H1 (cell line): ENCODE measurements around the gene DENND10. TPM values are rescaled to one million over a fixed set of nuclear protein-coding genes. Genes with fewer than 3 reads are reported as not detected.
A peak's percentile ranks its signal among the peaks of the same experiment; 100 is the strongest.

Experiments
- CTCF ChIA-PET: fragments of 300-600 bp; sonication (Branson Sonifier 250); formaldehyde crosslinking; loops from one replicate; lab custom pipeline; 2021; ENCODE audit not compliant: partially characterized antibody; lab: Charles Lee
- POLR2A ChIA-PET: fragments of 300-600 bp; sonication (Branson Sonifier 250); formaldehyde crosslinking; loops from one replicate; lab custom pipeline; 2021; ENCODE audit warnings: inconsistent platforms; ENCODE audit not compliant: partially characterized antibody; lab: Charles Lee
- DNase-seq, 2 experiments: peaks; one replicate each; pipeline versions ENCODE4 v3.0.0 to v3.0.0-alpha.2; 2010 to 2022; ENCODE audit warnings: low spot score in 2 of 2, low read depth in 1 of 2, mixed read lengths in 1 of 2
- FAIRE-seq: peaks from 2 replicates; lab custom pipeline; 2011; peaks lifted over from hg19 to GRCh38; lab: Jason Lieb, UNC
- H2AFZ ChIP-seq: 2 replicates; pipeline ENCODE4 v1.8.1; 2012; ENCODE audit warnings: low read length, inconsistent platforms
- H2AK5ac ChIP-seq: 2 replicates; pipeline ENCODE4 v1.6.1; 2013; ENCODE audit warnings: low read depth, low read length
- H2BK120ac ChIP-seq: replicated peaks from 2 replicates; pipeline ENCODE3; 2013; ENCODE audit warnings: low read depth, low read length, inconsistent platforms
- H2BK12ac ChIP-seq: 2 replicates; pipeline ENCODE4 v1.6.1; 2013; ENCODE audit warnings: low read depth, low read length
- H2BK15ac ChIP-seq: 2 replicates; pipeline ENCODE4 v1.6.1; 2013; ENCODE audit warnings: low read length
- H2BK20ac ChIP-seq: 2 replicates; pipeline ENCODE4 v1.6.1; 2013; ENCODE audit warnings: low read length
- H2BK5ac ChIP-seq: 2 replicates; pipeline ENCODE4 v1.6.1; 2013; ENCODE audit warnings: low read depth, low read length
- H3K14ac ChIP-seq: 2 replicates; pipeline ENCODE4 v1.6.1; 2013; ENCODE audit warnings: inconsistent platforms; ENCODE audit not compliant: insufficient read length
- H3K18ac ChIP-seq: 2 replicates; pipeline ENCODE4 v1.6.1; 2013; ENCODE audit warnings: low read length; ENCODE audit errors: extremely low read depth
- H3K23ac ChIP-seq: 2 replicates; pipeline ENCODE4 v1.6.1; 2013; ENCODE audit warnings: inconsistent platforms; ENCODE audit not compliant: insufficient read length
- H3K23me2 ChIP-seq: 2 replicates; pipeline ENCODE4 v1.6.1; 2013; ENCODE audit warnings: low read depth, low read length
- H3K27ac ChIP-seq: 2 replicates; pipeline ENCODE4 v1.6.1; 2011; ENCODE audit warnings: low read depth, low read length, inconsistent platforms
- H3K27me3 ChIP-seq, 4 experiments: replicated peaks in 1 of 4; 1 replicate in 1 of 4; 2 replicates in 3 of 4; pipeline versions ENCODE4 v1.6.1 to v1.8.1; 2011 to 2013; ENCODE audit warnings: low read length in 3 of 4, mild to moderate bottlenecking in 3 of 4, inconsistent platforms in 2 of 4, mixed read lengths in 2 of 4, moderate library complexity in 1 of 4; ENCODE audit not compliant: control insufficient read depth in 3 of 4, insufficient read depth in 3 of 4; ENCODE audit errors: extremely low read depth in 1 of 4
- H3K36me3 ChIP-seq, 4 experiments: 2 replicates each; pipeline versions ENCODE4 v1.6.1 to v1.8.1; 2011 to 2013; ENCODE audit warnings: mild to moderate bottlenecking in 4 of 4, low read length in 3 of 4, moderate library complexity in 2 of 4, control low read depth in 1 of 4, inconsistent platforms in 1 of 4; ENCODE audit not compliant: insufficient read depth in 4 of 4, control insufficient read depth in 2 of 4
- H3K4ac ChIP-seq: replicated peaks from 2 replicates; pipeline ENCODE3; 2013; ENCODE audit warnings: low read length, low read depth, mixed read lengths, inconsistent platforms; ENCODE audit not compliant: insufficient read length
- H3K4me1 ChIP-seq, 4 experiments: replicated peaks in 1 of 4; 1 replicate in 1 of 4; 2 replicates in 3 of 4; pipeline versions ENCODE4 v1.6.1 to v1.8.1; 2011 to 2013; ENCODE audit warnings: low read length in 3 of 4, inconsistent platforms in 2 of 4, mixed read lengths in 1 of 4; ENCODE audit not compliant: insufficient read depth in 4 of 4, control insufficient read depth in 3 of 4
- H3K4me2 ChIP-seq, 2 experiments: 2 replicates each; pipeline versions ENCODE4 v1.6.1 to v1.8.1; 2011 to 2013; ENCODE audit warnings: low read depth in 2 of 2, low read length in 2 of 2, control low read depth in 1 of 2, inconsistent platforms in 1 of 2, mild to moderate bottlenecking in 1 of 2; ENCODE audit not compliant: insufficient read depth in 1 of 2
- H3K4me3 ChIP-seq, 4 experiments: fragments of 200-600, 300-600 bp in 1 of 4; sonication (generic), shearing (Covaris generic), sonication (Bioruptor Twin) in 1 of 4; 2 replicates each; pipeline versions ENCODE4 v1.5.1 to v1.8.1; 2011 to 2016; ENCODE audit warnings: low read length in 4 of 4, low read depth in 3 of 4, control low read depth in 2 of 4, inconsistent platforms in 2 of 4, mild to moderate bottlenecking in 2 of 4, mixed read lengths in 1 of 4, moderate library complexity in 1 of 4; ENCODE audit not compliant: insufficient read depth in 2 of 4; ENCODE audit errors: extremely low read depth in 1 of 4
- H3K56ac ChIP-seq: replicated peaks from 2 replicates; pipeline ENCODE3; 2013; ENCODE audit warnings: low read depth, mild to moderate bottlenecking, mixed read lengths, low read length, inconsistent platforms; ENCODE audit not compliant: insufficient read length
- H3K79me1 ChIP-seq: 2 replicates; pipeline ENCODE4 v1.6.1; 2013; ENCODE audit warnings: low read depth, low read length, control low read depth
- H3K79me2 ChIP-seq, 2 experiments: 2 replicates each; pipeline versions ENCODE4 v1.6.1 to v1.8.1; 2012 to 2013; ENCODE audit warnings: low read length in 2 of 2, mild to moderate bottlenecking in 2 of 2, inconsistent platforms in 1 of 2; ENCODE audit not compliant: insufficient read depth in 2 of 2, control insufficient read depth in 1 of 2
- H3K9ac ChIP-seq, 4 experiments: replicated peaks in 1 of 4; 1 replicate in 1 of 4; 2 replicates in 3 of 4; pipeline versions ENCODE4 v1.6.1 to v1.8.1; 2011 to 2013; ENCODE audit warnings: low read depth in 3 of 4, low read length in 3 of 4, control low read depth in 2 of 4, mild to moderate bottlenecking in 2 of 4, moderate library complexity in 2 of 4, inconsistent platforms in 1 of 4; ENCODE audit errors: extremely low read depth in 1 of 4
- H3K9me3 ChIP-seq, 2 experiments: 2 replicates each; pipeline versions ENCODE4 v1.6.1 to v1.8.1; 2012 to 2013; ENCODE audit warnings: mild to moderate bottlenecking in 2 of 2, moderate library complexity in 2 of 2, control low read depth in 1 of 2, inconsistent platforms in 1 of 2, low read depth in 1 of 2, low read length in 1 of 2, mixed read lengths in 1 of 2; ENCODE audit not compliant: insufficient read depth in 2 of 2
- H4K20me1 ChIP-seq, 2 experiments: replicated peaks in 1 of 2; 2 replicates each; pipeline versions ENCODE3 to v1.8.1; 2011 to 2013; ENCODE audit warnings: inconsistent platforms in 2 of 2, low read length in 2 of 2, mild to moderate bottlenecking in 1 of 2; ENCODE audit not compliant: insufficient read depth in 2 of 2, control insufficient read depth in 1 of 2
- H4K5ac ChIP-seq: 2 replicates; pipeline ENCODE4 v1.6.1; 2013; ENCODE audit warnings: low read length, low read depth, mixed read lengths, inconsistent platforms; ENCODE audit not compliant: insufficient read length
- H4K8ac ChIP-seq: 2 replicates; pipeline ENCODE4 v1.8.0; 2013; ENCODE audit warnings: mild to moderate bottlenecking, moderate library complexity, low read length, inconsistent platforms; ENCODE audit not compliant: insufficient read depth; ENCODE audit errors: extremely low read depth
- H4K91ac ChIP-seq: replicated peaks from 2 replicates; pipeline ENCODE3; 2013; ENCODE audit warnings: low read length, mixed read lengths, inconsistent platforms; ENCODE audit not compliant: insufficient read length
- BCL11A ChIP-seq, 2 experiments: IDR thresholded peaks; one replicate each; pipeline ENCODE4 v1.6.1; 2011; ENCODE audit warnings: low read depth in 2 of 2, low read length in 2 of 2, mild to moderate bottlenecking in 2 of 2
- FOSL1 ChIP-seq: IDR thresholded peaks from 2 replicates; pipeline ENCODE4 v1.6.1; 2011; ENCODE audit warnings: mild to moderate bottlenecking, low read depth, low read length, moderate library complexity; ENCODE audit not compliant: insufficient read depth
- JUN ChIP-seq: IDR thresholded peaks from 2 replicates; pipeline ENCODE4 v1.6.1; 2011; ENCODE audit warnings: low read depth, mild to moderate bottlenecking, improper control_type of control experiment, low read length
- RAD21 ChIP-seq, 2 experiments: IDR thresholded peaks in 1 of 2; conservative IDR thresholded peaks in 1 of 2; 2 replicates each; pipeline ENCODE4 v1.6.1; 2011; ENCODE audit warnings: low read depth in 2 of 2, low read length in 2 of 2, improper control_type of control experiment in 1 of 2, inconsistent platforms in 1 of 2, mild to moderate bottlenecking in 1 of 2, moderate library complexity in 1 of 2
- SP2 ChIP-seq: IDR thresholded peaks from 2 replicates; pipeline ENCODE4 v1.6.1; 2012; ENCODE audit warnings: mild to moderate bottlenecking, low read length, inconsistent platforms
- WGBS, 2 experiments: shearing (Covaris generic) in 1 of 2; methylation state at CpG; one replicate each; pipeline versions ENCODE4 v1.1.6 to v1.1.7; 2013 to 2015; ENCODE audit warnings: low lambda C conversion rate in 2 of 2, mixed read lengths in 2 of 2, inconsistent platforms in 1 of 2, low coverage in 1 of 2, missing lambda C conversion rate in 1 of 2; ENCODE audit not compliant: insufficient replicate concordance in 2 of 2, insufficient coverage in 1 of 2, insufficient read length in 1 of 2; ENCODE audit errors: extremely low coverage in 1 of 2, missing lambda C conversion rate in 1 of 2; 5-methylcytosine and 5-hydroxymethylcytosine counted together
- polyA plus RNA-seq, 7 experiments: library from polyadenylated mRNA; depleted of rRNA in 3 of 7; stranded (reverse) in 5 of 7; unstranded in 2 of 7; fragments of >200 nt in 5 of 7; fragments of 200-250 nt in 2 of 7; gene quantifications; 1 replicate in 5 of 7; 2 replicates in 1 of 7; 4 replicates in 1 of 7; pipeline versions ENCODE4 v1.2.1 to v1.2.3, GENCODE V29; 2011 to 2013; ENCODE audit warnings: missing spikeins in 2 of 7, mixed read lengths in 2 of 7
- total RNA-seq: library from RNA; stranded (reverse); fragmentation: NEBNext Ultra II Directional; extraction: Animal tissue kit (Norgen Biotek cat#: 25700); gene quantifications from 2 replicates; pipeline ENCODE4 v1.2.1, GENCODE V29; 2021
- TF ChIP-seq, protein P1 (sequence below): IDR thresholded peaks from 2 replicates; pipeline ENCODE4 v1.6.1; 2012; ENCODE audit warnings: inconsistent platforms

The DENND10 gene
- total and polyA plus RNA-seq, 2 of the 8 experiments (the other 6 are each of a cell fraction or from before 2014, with no cell fraction given), result 49.3 to 64.4 TPM

DNA sequence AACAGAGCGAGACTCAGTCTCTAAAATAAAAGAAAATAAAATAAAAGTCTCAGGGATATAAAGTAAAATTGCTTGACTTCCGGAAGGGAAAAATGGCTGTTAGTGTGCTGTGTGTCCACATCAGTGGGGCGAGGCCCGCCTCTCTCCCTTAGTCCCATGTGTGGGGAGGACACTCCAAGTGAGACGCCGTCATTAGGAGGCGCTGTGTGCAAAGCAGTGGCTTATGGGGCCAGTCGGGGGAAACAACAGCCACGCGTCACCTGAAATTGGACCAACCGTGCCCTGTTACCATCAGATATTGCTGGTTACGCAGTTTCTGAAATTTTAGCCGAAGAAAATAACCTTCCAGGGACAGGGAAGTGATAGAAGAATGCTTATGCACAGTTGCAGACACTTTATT is 45.8 kb downstream of the DENND10 start:
- Histone ChIP-seq H3K4ac (no peak overlapping the region), H3K4me2 (no peak overlapping the region), H4K20me1 (no peaks in the 10 kb centered on the region), H3K27me3 (no peaks in the 10 kb centered on the region), H3K27ac (no peak overlapping the region), H2AFZ (no peak overlapping the region), H3K9ac (no peak overlapping the region), H2BK20ac (no peak overlapping the region), H3K9me3 (no peaks in the 10 kb centered on the region), H3K18ac (no peak overlapping the region), H4K5ac (no peak overlapping the region), H3K23ac (no peak overlapping the region), H3K23me2 (no peaks in the 10 kb centered on the region), H2BK120ac (no peak overlapping the region), H3K56ac (no peak overlapping the region), H3K79me1 (no peaks in the 10 kb centered on the region), H4K8ac (no peak overlapping the region), H2BK5ac (no peak overlapping the region), H3K4me1 (no peaks in the 10 kb centered on the region), H2AK5ac (no peak overlapping the region), H3K4me3 (no peak overlapping the region), H3K36me3 (peaks cover 0 to 6% (median 1%) of the 10 kb centered on the region in 4 experiments; a peak in 3 of 8 replicates), H4K91ac (no peak overlapping the region), H2BK12ac (no peak overlapping the region), H2BK15ac (no peak overlapping the region), H3K14ac (no peak overlapping the region), H3K79me2 (no peaks in the 10 kb centered on the region)
- 81% methylated on average over 13 of the region's 13 CpGs; no CpG with 5 or more reads in 1 of the 2 experiments for WGBS, 2 experiments
- DNase-seq, result peak in 1 of 2 experiments; percentile 78
- POLR2A ChIA-PET, result interaction anchor here (0.8 kb wide), 2 partner anchors 10 to 11 kb away, joined by 3 to 4 read pairs; no protein-coding TSS in a partner anchor
- CTCF ChIA-PET, result interaction anchor here (0.6 to 1.5 kb wide), 8 partner anchors 11 to 278 kb away, joined by 3 to 7 read pairs (median 4); no protein-coding TSS in a partner anchor
- peak; percentile 13 for FAIRE-seq
- TF ChIP-seq SP2 (no peak), JUN (no peak), RAD21 (IDR thresholded peaks at IDR 0.05 in 1 of 2, conservative IDR thresholded peaks at IDR 0.05 in 1 of 2; ENCODE audit: low read depth in 2 of 2, low read length in 2 of 2) (peak; percentile 75 to 79), BCL11A (IDR thresholded peaks at IDR 0.05; ENCODE audit: low read depth in 2 of 2, low read length in 2 of 2) (no peak), FOSL1 (no peak)
- TF ChIP-seq, protein P1, sequence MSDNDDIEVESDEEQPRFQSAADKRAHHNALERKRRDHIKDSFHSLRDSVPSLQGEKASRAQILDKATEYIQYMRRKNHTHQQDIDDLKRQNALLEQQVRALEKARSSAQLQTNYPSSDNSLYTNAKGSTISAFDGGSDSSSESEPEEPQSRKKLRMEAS, result peak; percentile 23; the same call in 1 of the 2 replicates
